ENCODE data around the gene PLEKHG4B.
"Not testable (repeated sequence)": the region's sequence is repeated elsewhere in the genome, so short reads cannot be mapped to it uniquely, and the experiment has no call there.

The PLEKHG4B gene

DNA sequence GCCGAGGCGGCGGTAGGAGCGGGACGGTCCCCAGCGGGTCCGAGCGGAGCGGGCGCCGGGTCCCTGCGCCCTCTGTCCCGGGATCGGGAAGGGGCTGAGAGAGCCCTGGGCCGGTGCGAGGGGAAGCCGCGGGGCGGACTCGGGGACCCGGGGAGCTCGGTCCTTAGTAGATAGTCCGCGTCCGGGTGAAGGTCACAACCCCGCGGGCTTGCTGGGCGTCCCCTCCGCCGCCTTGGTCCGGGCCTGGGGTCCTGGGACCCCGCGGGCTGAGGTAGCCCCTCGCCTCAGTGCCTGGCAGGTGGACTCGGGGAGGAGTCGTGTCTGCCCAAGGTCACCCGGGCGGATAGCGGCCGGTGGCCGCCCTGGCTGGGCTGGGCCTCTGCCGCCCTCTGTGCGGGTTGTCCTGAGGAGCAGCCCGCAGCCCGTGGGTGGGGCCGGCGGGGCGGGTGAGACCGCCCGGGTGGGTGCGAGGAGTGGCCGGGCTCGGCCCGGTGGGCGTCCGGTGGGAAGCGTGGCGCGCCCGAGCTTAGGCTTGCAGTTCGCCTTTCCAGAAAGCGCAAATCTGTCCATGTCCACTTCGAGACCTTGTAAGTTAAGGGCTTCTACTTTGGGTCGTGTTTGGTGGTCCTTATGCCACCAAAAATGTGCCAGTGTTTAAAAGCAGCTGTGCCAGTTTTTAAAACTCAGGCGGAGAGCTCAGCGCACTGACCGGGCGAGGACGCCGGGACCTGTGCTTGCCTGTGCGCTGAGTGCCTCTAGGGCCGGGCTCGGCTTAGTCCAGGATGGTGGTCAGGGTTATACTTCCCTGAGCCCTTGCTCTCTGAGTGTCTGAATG, 126.7 kb downstream of the PLEKHG4B start:
- TF ChIP-seq, protein P1, sequence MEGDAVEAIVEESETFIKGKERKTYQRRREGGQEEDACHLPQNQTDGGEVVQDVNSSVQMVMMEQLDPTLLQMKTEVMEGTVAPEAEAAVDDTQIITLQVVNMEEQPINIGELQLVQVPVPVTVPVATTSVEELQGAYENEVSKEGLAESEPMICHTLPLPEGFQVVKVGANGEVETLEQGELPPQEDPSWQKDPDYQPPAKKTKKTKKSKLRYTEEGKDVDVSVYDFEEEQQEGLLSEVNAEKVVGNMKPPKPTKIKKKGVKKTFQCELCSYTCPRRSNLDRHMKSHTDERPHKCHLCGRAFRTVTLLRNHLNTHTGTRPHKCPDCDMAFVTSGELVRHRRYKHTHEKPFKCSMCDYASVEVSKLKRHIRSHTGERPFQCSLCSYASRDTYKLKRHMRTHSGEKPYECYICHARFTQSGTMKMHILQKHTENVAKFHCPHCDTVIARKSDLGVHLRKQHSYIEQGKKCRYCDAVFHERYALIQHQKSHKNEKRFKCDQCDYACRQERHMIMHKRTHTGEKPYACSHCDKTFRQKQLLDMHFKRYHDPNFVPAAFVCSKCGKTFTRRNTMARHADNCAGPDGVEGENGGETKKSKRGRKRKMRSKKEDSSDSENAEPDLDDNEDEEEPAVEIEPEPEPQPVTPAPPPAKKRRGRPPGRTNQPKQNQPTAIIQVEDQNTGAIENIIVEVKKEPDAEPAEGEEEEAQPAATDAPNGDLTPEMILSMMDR (IDR thresholded peaks at IDR 0.05; ENCODE audit: insufficient read depth, low read length, poor library complexity, severe bottlenecking): no peak
- DNase-seq (ENCODE audit: extremely low read depth, insufficient read length): peak; percentile 56
- H3K36me3 ChIP-seq (ENCODE audit: control insufficient read depth, insufficient read depth, low read length): no peaks in the 10 kb centered on the region
- peak overlapping the region; percentile 92 for H3K4me3 ChIP-seq (replicated peaks; ENCODE audit: low read depth, low read length)
- H3K27me3 ChIP-seq (replicated peaks; ENCODE audit: control insufficient read depth, insufficient read depth, low read length): no peaks in the 10 kb centered on the region

DNA sequence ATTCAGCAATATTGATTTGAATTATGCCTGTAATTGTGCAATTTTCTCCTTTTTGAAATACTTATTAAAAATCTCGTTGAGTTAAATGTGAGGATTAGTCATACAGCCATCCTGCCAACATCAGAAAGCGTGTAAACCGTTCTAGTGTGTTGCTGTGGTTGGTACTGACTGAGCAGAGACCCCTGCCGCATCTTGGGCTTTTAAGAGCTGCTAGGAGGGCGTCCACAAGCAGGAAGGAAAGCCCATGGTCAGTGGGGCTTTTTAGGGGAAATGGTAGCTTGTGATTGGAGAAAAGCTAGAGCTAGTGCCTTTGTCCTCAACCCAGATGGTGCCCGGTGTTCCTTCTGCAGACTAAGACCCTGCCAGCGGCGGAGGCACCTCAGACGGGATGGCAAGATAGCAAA, 127.5 kb downstream of the PLEKHG4B start:
- Histone ChIP-seq H3K4me3 (replicated peaks; ENCODE audit: low read depth, low read length) (peak overlapping the region; percentile 92), H3K27me3 (replicated peaks; ENCODE audit: control insufficient read depth, insufficient read depth, low read length) (no peaks in the 10 kb centered on the region), H3K36me3 (ENCODE audit: control insufficient read depth, insufficient read depth, low read length) (peaks cover 2% of the 10 kb centered on the region)
- DNase-seq (ENCODE audit: extremely low read depth, insufficient read length): no peak
- TF ChIP-seq, protein P1 (IDR thresholded peaks at IDR 0.05; ENCODE audit: insufficient read depth, low read length, poor library complexity, severe bottlenecking): no peak

DNA sequence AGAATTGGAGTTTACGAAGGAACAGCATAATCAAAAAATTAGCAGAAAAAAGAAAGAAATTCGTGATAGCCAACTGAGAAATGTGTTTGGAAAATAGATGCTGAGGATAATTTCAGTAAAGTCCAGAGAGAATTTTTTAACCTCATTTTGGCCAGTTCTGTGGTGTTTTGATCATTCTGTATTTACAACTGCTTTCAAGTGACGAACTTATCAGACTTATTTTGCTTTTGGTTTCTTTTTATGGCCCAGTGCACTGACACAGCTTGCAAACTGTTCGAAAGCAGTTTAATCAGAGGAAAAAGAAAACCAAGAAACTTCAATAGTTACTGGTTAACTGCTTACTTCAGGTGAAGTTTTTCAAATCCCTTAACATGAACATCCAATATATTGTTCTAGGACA, 128.0 kb downstream of the PLEKHG4B start:
- peaks cover 4% of the 10 kb centered on the region for H3K36me3 ChIP-seq (ENCODE audit: control insufficient read depth, insufficient read depth, low read length)
- H3K4me3 ChIP-seq (replicated peaks; ENCODE audit: low read depth, low read length): peak overlapping the region; percentile 92
- no peaks in the 10 kb centered on the region for H3K27me3 ChIP-seq (replicated peaks; ENCODE audit: control insufficient read depth, insufficient read depth, low read length)
- TF ChIP-seq, protein P1 (IDR thresholded peaks at IDR 0.05; ENCODE audit: insufficient read depth, low read length, poor library complexity, severe bottlenecking): no peak
- no peak for DNase-seq (ENCODE audit: extremely low read depth, insufficient read length)

DNA sequence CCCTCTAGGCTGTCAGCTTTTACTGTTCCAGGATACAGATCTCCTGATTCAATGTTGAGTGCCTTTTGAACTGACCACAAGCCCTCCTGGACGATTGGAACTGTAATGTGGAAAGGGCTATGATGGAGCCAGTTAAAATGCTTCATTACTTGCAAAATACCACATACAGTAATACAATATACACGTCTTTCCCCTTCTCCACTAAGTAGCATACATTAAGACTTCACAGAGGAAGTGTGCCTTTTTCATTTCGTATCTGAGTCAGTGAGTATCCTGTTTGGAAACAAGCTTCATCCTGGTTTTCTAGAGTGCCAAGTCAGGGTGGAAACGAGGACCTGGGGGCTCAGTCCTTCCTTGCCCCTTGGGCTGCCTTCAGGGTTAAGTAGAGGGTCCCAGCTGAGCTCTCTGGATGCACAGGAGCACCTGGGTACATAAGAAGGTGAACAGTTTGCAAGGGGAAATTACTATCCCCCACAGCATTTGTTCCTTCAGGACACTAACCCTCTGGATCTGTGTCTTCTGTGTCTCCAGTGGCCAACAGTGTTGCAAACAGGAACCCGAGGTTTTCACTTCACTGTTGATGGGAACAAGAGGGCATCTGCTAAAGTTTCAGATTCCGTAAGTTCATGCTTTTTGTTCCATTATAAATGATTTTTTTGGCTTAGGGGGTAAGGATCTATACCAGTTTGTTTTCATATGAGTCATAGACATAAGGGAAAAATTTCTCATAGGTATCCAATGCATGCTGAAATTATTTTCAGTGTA, 131.2 kb downstream of the PLEKHG4B start:
- H3K27me3 ChIP-seq (replicated peaks; ENCODE audit: control insufficient read depth, insufficient read depth, low read length); H3K4me3 ChIP-seq (replicated peaks; ENCODE audit: low read depth, low read length); DNase-seq (ENCODE audit: extremely low read depth, insufficient read length): not testable (repeated sequence)
- H3K36me3 ChIP-seq (ENCODE audit: control insufficient read depth, insufficient read depth, low read length): peaks cover 17% of the 10 kb centered on the region

DNA sequence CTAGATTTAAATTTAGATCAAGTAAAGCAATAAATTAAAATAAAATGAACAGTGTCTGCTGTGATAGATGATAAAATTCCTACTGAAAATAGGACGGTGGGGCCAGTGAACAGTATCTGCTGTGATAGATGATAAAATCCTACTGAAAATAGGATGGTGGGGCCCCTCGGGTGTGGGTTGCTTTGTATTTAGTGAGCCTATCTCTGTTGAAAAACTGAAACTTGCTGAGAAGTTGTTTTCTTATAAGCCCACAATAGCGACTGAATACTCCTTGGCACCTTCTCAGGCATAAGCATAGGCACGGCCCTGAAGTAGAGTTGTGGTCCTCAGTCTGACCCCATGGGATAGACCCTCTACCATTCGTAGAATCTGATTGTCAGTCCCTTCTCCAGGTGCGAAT, 131.8 kb downstream of the PLEKHG4B start:
- Histone ChIP-seq H3K36me3 (ENCODE audit: control insufficient read depth, insufficient read depth, low read length) (peaks cover 17% of the 10 kb centered on the region), H3K27me3 (replicated peaks; ENCODE audit: control insufficient read depth, insufficient read depth, low read length) (no peaks in the 10 kb centered on the region), H3K4me3 (replicated peaks; ENCODE audit: low read depth, low read length) (no peak overlapping the region)
- DNase-seq (ENCODE audit: extremely low read depth, insufficient read length): no peak
- TF ChIP-seq, protein P1 (IDR thresholded peaks at IDR 0.05; ENCODE audit: insufficient read depth, low read length, poor library complexity, severe bottlenecking): no peak

DNA sequence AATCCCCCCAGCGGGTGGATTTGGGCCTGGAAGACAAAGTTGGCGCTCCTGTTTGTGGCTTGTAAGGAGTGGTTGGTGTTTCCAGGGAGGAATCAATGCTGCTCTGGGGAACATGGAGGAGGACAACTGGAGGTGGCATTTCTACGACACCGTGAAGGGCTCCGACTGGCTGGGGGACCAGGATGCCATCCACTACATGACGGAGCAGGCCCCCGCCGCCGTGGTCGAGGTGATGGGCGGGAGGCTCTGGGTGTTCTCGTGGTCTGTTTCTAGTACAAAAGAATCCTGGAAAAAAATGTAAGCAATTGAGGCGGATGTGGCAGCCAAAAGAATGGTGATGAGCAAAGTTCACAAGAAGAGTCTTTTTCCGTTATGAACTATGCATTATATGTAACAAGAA, 133.4 kb downstream of the PLEKHG4B start:
- TF ChIP-seq, protein P1 (IDR thresholded peaks at IDR 0.05; ENCODE audit: insufficient read depth, low read length, poor library complexity, severe bottlenecking): no peak
- H3K4me3 ChIP-seq (replicated peaks; ENCODE audit: low read depth, low read length): no peak overlapping the region
- peaks cover 19% of the 10 kb centered on the region for H3K36me3 ChIP-seq (ENCODE audit: control insufficient read depth, insufficient read depth, low read length)
- H3K27me3 ChIP-seq (replicated peaks; ENCODE audit: control insufficient read depth, insufficient read depth, low read length): no peaks in the 10 kb centered on the region
- no peak for DNase-seq (ENCODE audit: extremely low read depth, insufficient read length)

DNA sequence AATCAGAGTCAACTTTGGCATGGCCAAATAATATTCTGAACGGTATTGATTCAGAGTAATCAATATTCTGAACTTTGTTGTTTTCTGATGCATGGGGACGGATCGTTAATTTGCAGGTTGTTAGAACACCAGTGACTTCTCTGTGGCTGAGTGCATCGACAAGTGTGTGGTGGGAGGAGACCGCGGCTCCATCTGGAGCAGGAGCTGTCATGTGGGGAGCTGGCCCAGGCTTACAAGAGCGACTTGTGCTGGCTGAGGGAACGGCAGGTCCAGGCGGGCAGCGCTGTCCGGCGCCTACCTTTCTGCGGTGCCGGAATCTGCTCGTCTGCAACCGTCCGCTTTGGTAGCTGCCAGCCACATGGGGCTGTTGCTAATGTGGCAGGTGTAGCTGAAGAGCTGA, 135.4 kb downstream of the PLEKHG4B start:
- H3K27me3 ChIP-seq (replicated peaks; ENCODE audit: control insufficient read depth, insufficient read depth, low read length); DNase-seq (ENCODE audit: extremely low read depth, insufficient read length); H3K4me3 ChIP-seq (replicated peaks; ENCODE audit: low read depth, low read length): not testable (repeated sequence)
- H3K36me3 ChIP-seq (ENCODE audit: control insufficient read depth, insufficient read depth, low read length): peaks cover 25% of the 10 kb centered on the region
